H9 (cell line): ENCODE measurements around the gene CRYBB1. TPM values are rescaled to one million over a fixed set of nuclear protein-coding genes. Genes with fewer than 3 reads are reported as not detected.

ENCODE experiments used
- DNase-seq: peaks from one replicate; pipeline ENCODE4 v3.0.0-alpha.2; 2017
- H2AFZ ChIP-seq: one replicate; pipeline ENCODE4 v1.6.1; 2013; ENCODE audit warnings: mild to moderate bottlenecking, low read length, control low read depth, moderate library complexity
- H2AK5ac ChIP-seq: 2 replicates; pipeline ENCODE4 v1.6.1; 2013; ENCODE audit warnings: low read length, control low read depth, mixed read lengths; ENCODE audit not compliant: insufficient read length
- H2BK120ac ChIP-seq: one replicate; pipeline ENCODE4 v1.6.1; 2013; ENCODE audit warnings: low read depth, mild to moderate bottlenecking, low read length, control low read depth, inconsistent platforms; ENCODE audit not compliant: poor library complexity, severe bottlenecking
- H2BK12ac ChIP-seq: 2 replicates; pipeline ENCODE4 v1.6.1; 2013; ENCODE audit warnings: low read length, control low read depth, mixed read lengths, low read depth; ENCODE audit not compliant: insufficient read length
- H2BK15ac ChIP-seq: 2 replicates; pipeline ENCODE4 v1.6.1; 2013; ENCODE audit warnings: low read depth, low read length, control low read depth
- H2BK20ac ChIP-seq: one replicate; pipeline ENCODE4 v1.6.1; 2013; ENCODE audit warnings: low read depth, mild to moderate bottlenecking, low read length, control low read depth, inconsistent platforms; ENCODE audit not compliant: poor library complexity, severe bottlenecking
- H2BK5ac ChIP-seq: 2 replicates; pipeline ENCODE4 v1.6.1; 2013; ENCODE audit warnings: low read length, control low read depth, mixed read lengths; ENCODE audit not compliant: insufficient read length
- H3K14ac ChIP-seq: 2 replicates; pipeline ENCODE4 v1.6.1; 2013; ENCODE audit warnings: low read length, control low read depth; ENCODE audit not compliant: insufficient read depth
- H3K18ac ChIP-seq: 2 replicates; pipeline ENCODE4 v1.6.1; 2013; ENCODE audit warnings: low read depth, mild to moderate bottlenecking, mixed read lengths, low read length, control low read depth; ENCODE audit not compliant: insufficient read length
- H3K23ac ChIP-seq: 2 replicates; pipeline ENCODE4 v1.6.1; 2013; ENCODE audit warnings: low read length, control low read depth, mixed read lengths, low read depth; ENCODE audit not compliant: insufficient read length
- H3K23me2 ChIP-seq: 2 replicates; pipeline ENCODE4 v1.6.1; 2013; ENCODE audit warnings: low read depth, mild to moderate bottlenecking, mixed read lengths, low read length, control low read depth; ENCODE audit not compliant: insufficient read length, poor library complexity, severe bottlenecking
- H3K27ac ChIP-seq: 2 replicates; pipeline ENCODE4 v1.5.1; 2013; ENCODE audit warnings: low read length, control low read depth, mixed read lengths, low read depth; ENCODE audit not compliant: insufficient read length
- H3K27me3 ChIP-seq: 2 replicates; pipeline ENCODE4 v1.6.1; 2013; ENCODE audit warnings: low read length, control low read depth, inconsistent platforms; ENCODE audit not compliant: insufficient read depth
- H3K4ac ChIP-seq: 2 replicates; pipeline ENCODE4 v1.6.1; 2013; ENCODE audit warnings: low read depth, mild to moderate bottlenecking, control low read depth, inconsistent platforms, low read length, moderate library complexity
- H3K4me1 ChIP-seq: 2 replicates; pipeline ENCODE4 v1.6.1; 2013; ENCODE audit warnings: low read length, control low read depth, inconsistent platforms; ENCODE audit not compliant: insufficient read depth
- H3K4me2 ChIP-seq: 2 replicates; pipeline ENCODE4 v1.6.1; 2013; ENCODE audit warnings: low read length, control low read depth, mixed read lengths; ENCODE audit not compliant: insufficient read length, insufficient read depth
- H3K56ac ChIP-seq: 2 replicates; pipeline ENCODE4 v1.6.1; 2013; ENCODE audit warnings: low read depth, mild to moderate bottlenecking, mixed read lengths, low read length, control low read depth; ENCODE audit not compliant: insufficient read length
- H3K79me1 ChIP-seq: 2 replicates; pipeline ENCODE4 v1.6.1; 2013; ENCODE audit warnings: low read depth, mild to moderate bottlenecking, moderate library complexity, low read length, control low read depth, inconsistent platforms; ENCODE audit not compliant: insufficient read depth, poor library complexity, severe bottlenecking
- H3K79me2 ChIP-seq: 2 replicates; pipeline ENCODE4 v1.6.1; 2013; ENCODE audit warnings: low read length, control low read depth, inconsistent platforms; ENCODE audit not compliant: insufficient read depth
- H3K9ac ChIP-seq: 2 replicates; pipeline ENCODE4 v1.6.1; 2013; ENCODE audit warnings: low read length, control low read depth, mixed read lengths; ENCODE audit not compliant: insufficient read length; ENCODE audit errors: extremely low read depth
- H3K9me3 ChIP-seq: one replicate; pipeline ENCODE4 v1.6.1; 2013; ENCODE audit warnings: low read depth, low read length, inconsistent platforms; ENCODE audit not compliant: control insufficient read depth
- H3T11ph ChIP-seq: one replicate; pipeline ENCODE4 v1.6.1; 2013; ENCODE audit warnings: mild to moderate bottlenecking, low read length, control low read depth, inconsistent platforms
- H4K20me1 ChIP-seq: one replicate; pipeline ENCODE4 v1.6.1; 2013; ENCODE audit not compliant: control insufficient read depth, insufficient read length, insufficient read depth
- H4K5ac ChIP-seq: 2 replicates; pipeline ENCODE4 v1.6.1; 2013; ENCODE audit warnings: low read depth, mild to moderate bottlenecking, mixed read lengths, low read length, control low read depth; ENCODE audit not compliant: insufficient read length
- H4K8ac ChIP-seq: replicated peaks from 2 replicates; pipeline ENCODE4 v1.6.1; 2013; ENCODE audit warnings: low read length, control low read depth, mixed read lengths, low read depth; ENCODE audit not compliant: insufficient read length
- H4K91ac ChIP-seq: 2 replicates; pipeline ENCODE4 v1.6.1; 2013; ENCODE audit warnings: low read depth, mild to moderate bottlenecking, moderate library complexity, mixed read lengths, low read length, control low read depth; ENCODE audit not compliant: insufficient read length
- H3K27ac Mint-ChIP-seq, 3 experiments: 2 replicates in 2 of 3; 3 replicates in 1 of 3; pipeline ENCODE4 v1.8.0; 2020 to 2021; ENCODE audit warnings: mixed read lengths in 3 of 3, mild to moderate bottlenecking in 1 of 3, moderate library complexity in 1 of 3
- H3K27me3 Mint-ChIP-seq: 2 replicates; pipeline ENCODE4 v1.8.0; 2021; ENCODE audit warnings: low read depth, mild to moderate bottlenecking, moderate library complexity, mixed read lengths
- H3K36me3 Mint-ChIP-seq, 3 experiments: 2 replicates in 2 of 3; 3 replicates in 1 of 3; pipeline ENCODE4 v1.8.0; 2020 to 2021; ENCODE audit warnings: low read depth in 3 of 3, mixed read lengths in 3 of 3; ENCODE audit not compliant: insufficient read depth in 1 of 3
- H3K4me1 Mint-ChIP-seq, 2 experiments: 2 replicates each; pipeline ENCODE4 v1.8.0; 2020; ENCODE audit warnings: mixed read lengths in 2 of 2
- H3K4me3 Mint-ChIP-seq, 2 experiments: 2 replicates in 1 of 2; 3 replicates in 1 of 2; pipeline ENCODE4 v1.8.0; 2020 to 2021; ENCODE audit warnings: mild to moderate bottlenecking in 2 of 2, mixed read lengths in 2 of 2, moderate library complexity in 1 of 2
- H3K9me3 Mint-ChIP-seq, 2 experiments: 2 replicates in 1 of 2; 3 replicates in 1 of 2; pipeline ENCODE4 v1.8.0; 2020; ENCODE audit warnings: mild to moderate bottlenecking in 2 of 2, mixed read lengths in 2 of 2, moderate library complexity in 1 of 2
- WGBS: extraction: QIAGEN DNeasy Blood & Tissue Kit; methylation state at CpG from one replicate; pipeline ENCODE4 v1.1.7; 2013; ENCODE audit warnings: missing lambda C conversion rate, low lambda C conversion rate, mixed read lengths; ENCODE audit not compliant: insufficient read length; ENCODE audit errors: extremely low coverage; 5-methylcytosine and 5-hydroxymethylcytosine counted together
- total RNA-seq: library from RNA; stranded (reverse); gene quantifications from 2 replicates; pipeline ENCODE4 v1.2.1, GENCODE V29; 2021
- TF ChIP-seq, protein P1 (sequence below): fragments of 200-600 bp; sonication (generic); conservative IDR thresholded peaks from 3 replicates; pipeline ENCODE4 v1.8.0; 2021; ENCODE audit warnings: antibody characterized with exemption, mild to moderate bottlenecking

Gene CRYBB1
- total RNA-seq, 1 experiment from 2014 or later, result 5.4 TPM

DNA sequence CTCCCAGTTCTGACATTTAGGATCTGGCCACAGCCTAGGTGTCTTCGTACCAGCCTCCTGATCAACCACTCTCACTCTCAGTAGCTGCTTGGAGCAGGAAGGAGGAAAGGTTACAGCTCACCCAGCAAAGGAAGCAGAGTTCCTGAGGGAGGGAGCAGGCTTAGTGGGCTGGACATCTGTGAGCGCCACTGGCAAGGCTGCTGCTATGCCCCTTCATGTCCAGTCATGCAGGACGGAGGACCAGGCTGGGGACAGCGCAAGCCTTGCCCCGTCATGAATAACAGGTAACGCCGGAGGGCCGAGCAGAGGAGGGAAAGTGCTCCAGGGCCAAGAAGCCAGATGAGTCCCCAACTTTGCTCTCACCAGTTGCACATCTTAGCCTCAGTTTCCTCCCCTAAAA lies 53.6 kb downstream of the CRYBB1 start:
- no peaks in the 10 kb centered on the region for H3K79me1 ChIP-seq
- H3K18ac ChIP-seq, result no peak overlapping the region
- no peak overlapping the region for H2BK120ac ChIP-seq
- H3K4me2 ChIP-seq, result no peak overlapping the region
- no peak overlapping the region for H3K56ac ChIP-seq
- no peak for DNase-seq
- H3K23ac ChIP-seq, result no peak overlapping the region
- H4K5ac ChIP-seq, result no peak overlapping the region
- no peak overlapping the region for H2BK5ac ChIP-seq
- H4K8ac ChIP-seq, result no peak overlapping the region
- H3K36me3 Mint-ChIP-seq, result peaks cover 4 to 12% (median 9%) of the 10 kb centered on the region in 3 experiments
- no peak overlapping the region for H4K91ac ChIP-seq
- no peaks in the 10 kb centered on the region for H3K9me3 ChIP-seq
- H2BK20ac ChIP-seq, result no peak overlapping the region
- H3K4me1 ChIP-seq, result peaks cover 28% of the 10 kb centered on the region
- H3K9ac ChIP-seq, result no peak overlapping the region
- H3K27ac ChIP-seq, result no peak overlapping the region
- peak overlapping the region; percentile 81 to 91 (median 85) for H3K27ac Mint-ChIP-seq
- no peaks in the 10 kb centered on the region for H3K9me3 Mint-ChIP-seq
- TF ChIP-seq, protein P1, sequence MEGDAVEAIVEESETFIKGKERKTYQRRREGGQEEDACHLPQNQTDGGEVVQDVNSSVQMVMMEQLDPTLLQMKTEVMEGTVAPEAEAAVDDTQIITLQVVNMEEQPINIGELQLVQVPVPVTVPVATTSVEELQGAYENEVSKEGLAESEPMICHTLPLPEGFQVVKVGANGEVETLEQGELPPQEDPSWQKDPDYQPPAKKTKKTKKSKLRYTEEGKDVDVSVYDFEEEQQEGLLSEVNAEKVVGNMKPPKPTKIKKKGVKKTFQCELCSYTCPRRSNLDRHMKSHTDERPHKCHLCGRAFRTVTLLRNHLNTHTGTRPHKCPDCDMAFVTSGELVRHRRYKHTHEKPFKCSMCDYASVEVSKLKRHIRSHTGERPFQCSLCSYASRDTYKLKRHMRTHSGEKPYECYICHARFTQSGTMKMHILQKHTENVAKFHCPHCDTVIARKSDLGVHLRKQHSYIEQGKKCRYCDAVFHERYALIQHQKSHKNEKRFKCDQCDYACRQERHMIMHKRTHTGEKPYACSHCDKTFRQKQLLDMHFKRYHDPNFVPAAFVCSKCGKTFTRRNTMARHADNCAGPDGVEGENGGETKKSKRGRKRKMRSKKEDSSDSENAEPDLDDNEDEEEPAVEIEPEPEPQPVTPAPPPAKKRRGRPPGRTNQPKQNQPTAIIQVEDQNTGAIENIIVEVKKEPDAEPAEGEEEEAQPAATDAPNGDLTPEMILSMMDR, result no peak
- H3K27me3 ChIP-seq, result no peaks in the 10 kb centered on the region
- no peak overlapping the region for H3K14ac ChIP-seq
- no peak overlapping the region for H3K4ac ChIP-seq
- no peaks in the 10 kb centered on the region for H3K27me3 Mint-ChIP-seq
- H2AK5ac ChIP-seq, result no peak overlapping the region
- no peaks in the 10 kb centered on the region for H3K23me2 ChIP-seq
- H3K79me2 ChIP-seq, result peaks cover 40% of the 10 kb centered on the region; the same call in 1 of the 2 replicates
- peaks cover 73 to 79% of the 10 kb centered on the region in 2 experiments for H3K4me1 Mint-ChIP-seq
- WGBS, result no CpG with 5 or more reads among the region's 8 CpGs
- H4K20me1 ChIP-seq, result no peaks in the 10 kb centered on the region
- no peak overlapping the region; a peak in 1 of 5 replicates for H3K4me3 Mint-ChIP-seq
- no peak overlapping the region for H2BK15ac ChIP-seq
- no peak overlapping the region for H2BK12ac ChIP-seq
- no peak overlapping the region for H2AFZ ChIP-seq
- no peak overlapping the region for H3T11ph ChIP-seq
